CD4-positive, alpha-beta T cell (primary cell): ENCODE data around the gene SSBP4. TPM values are rescaled to one million over a fixed set of nuclear protein-coding genes. Genes with fewer than 3 reads are reported as not detected.

Experiments used
- ATAC-seq: fragments of 200-7000 bp; cut with Tn5 transposase; one replicate; pipeline ENCODE4 v1.10.0; 2022; ENCODE audit warnings: mild to moderate bottlenecking; ENCODE audit not compliant: poor library complexity
- CTCF ChIA-PET: fragments of 350-600 bp; sonication (Branson Sonifier 250); formaldehyde crosslinking; loops from one replicate; lab custom pipeline; 2021; ENCODE audit warnings: antibody characterized with exemption, inconsistent platforms; lab: Charles Lee
- POLR2A ChIA-PET: fragments of 350-600 bp; sonication (Branson Sonifier 250); formaldehyde crosslinking; loops from one replicate; lab custom pipeline; 2021; ENCODE audit warnings: antibody characterized with exemption, inconsistent platforms; lab: Charles Lee
- DNase-seq, 14 experiments: peaks; one replicate each; pipeline ENCODE4 v3.0.0-alpha.2; 2013 to 2020; ENCODE audit warnings: mixed read lengths in 2 of 14
- H3K27ac ChIP-seq, 2 donors: one replicate each; pipeline versions ENCODE4 v1.5.1 to v1.7.0; 2013; ENCODE audit warnings: low read length in 2 of 2, low read depth in 1 of 2, mild to moderate bottlenecking in 1 of 2
- H3K27me3 ChIP-seq, 2 experiments: 1 replicate in 1 of 2; 2 replicates in 1 of 2; pipeline versions ENCODE4 v1.6.1 to v1.7.0; 2013; ENCODE audit warnings: low read length in 2 of 2, control low read depth in 1 of 2, mild to moderate bottlenecking in 1 of 2, moderate library complexity in 1 of 2; ENCODE audit not compliant: insufficient read depth in 2 of 2, control insufficient read depth in 1 of 2
- H3K36me3 ChIP-seq: one replicate; pipeline ENCODE4 v1.6.1; 2013; ENCODE audit warnings: low read length, control low read depth; ENCODE audit not compliant: insufficient read depth
- H3K4me1 ChIP-seq: one replicate; pipeline ENCODE4 v1.6.1; 2013; ENCODE audit warnings: low read length, control low read depth; ENCODE audit not compliant: insufficient read depth
- H3K4me3 ChIP-seq: one replicate; pipeline ENCODE4 v1.5.1; 2013; ENCODE audit warnings: mild to moderate bottlenecking, low read length, moderate library complexity
- H3K9me3 ChIP-seq, 2 experiments: 1 replicate in 1 of 2; 2 replicates in 1 of 2; pipeline versions ENCODE4 v1.6.1 to v1.7.0; 2013; ENCODE audit warnings: low read length in 2 of 2, mild to moderate bottlenecking in 2 of 2, control low read depth in 1 of 2, moderate library complexity in 1 of 2; ENCODE audit not compliant: control insufficient read depth in 1 of 2, insufficient read depth in 1 of 2
- H3K27ac Mint-ChIP-seq: one replicate; pipeline ENCODE4 v1.8.0; 2020; ENCODE audit warnings: mixed read lengths
- H3K27me3 Mint-ChIP-seq: one replicate; pipeline ENCODE4 v1.8.0; 2021; ENCODE audit warnings: mixed read lengths
- H3K36me3 Mint-ChIP-seq: one replicate; pipeline ENCODE4 v1.8.0; 2021; ENCODE audit warnings: low read depth, mixed read lengths
- H3K4me1 Mint-ChIP-seq: one replicate; pipeline ENCODE4 v1.8.0; 2021; ENCODE audit warnings: low read depth, mixed read lengths
- H3K4me3 Mint-ChIP-seq: one replicate; pipeline ENCODE4 v1.8.0; 2020; ENCODE audit warnings: mild to moderate bottlenecking, mixed read lengths
- H3K9me3 Mint-ChIP-seq: one replicate; pipeline ENCODE4 v1.8.0; 2020; ENCODE audit warnings: mixed read lengths
- intact Hi-C, 2 experiments: fragments of 100-400 bp; cut with DNase I in 1 of 2; cut with micrococcal nuclease in 1 of 2; formaldehyde crosslinking; loops; one replicate each; pipeline versions ENCODE4 v1.15.1 to v1.9.0; 2023 to 2025; cut with DNase I, micrococcal nuclease
- total RNA-seq, 174 experiments: library from RNA in 2 of 174; stranded (reverse) in 2 of 174; gene quantifications; one replicate each; pipeline ENCODE4 v1.2.3 and lab custom pipeline; 2021 to 2026
- TF ChIP-seq, protein P1 (sequence below): fragments of 200-600 bp; IDR thresholded peaks from one replicate; pipeline ENCODE4 v1.8.0; 2022; ENCODE audit warnings: antibody characterized with exemption, mild to moderate bottlenecking

The SSBP4 gene
- total RNA-seq, 2 experiments from 2014 or later: 44.0 to 50.9 TPM

DNA sequence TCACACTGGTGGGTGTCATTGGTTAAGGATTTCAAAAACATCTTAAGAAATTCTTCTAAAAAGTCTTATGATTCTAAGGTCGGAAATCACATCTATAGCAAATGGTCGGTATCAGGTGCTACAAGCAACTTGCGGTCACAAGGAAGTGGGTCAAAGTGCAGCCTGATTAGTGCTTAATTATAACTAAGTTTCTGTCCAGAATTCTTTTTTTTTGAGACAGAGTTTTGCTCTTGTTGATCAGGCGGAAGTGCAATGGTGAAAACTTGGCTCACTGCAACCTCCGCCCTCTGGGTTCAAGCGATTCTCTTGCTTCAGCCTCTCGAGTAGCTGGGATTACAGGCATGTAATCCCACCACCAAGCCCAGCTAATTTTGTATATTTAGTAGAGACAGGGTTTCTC, 34.4 kb upstream of the SSBP4 start:
- no peak overlapping the region for H3K27ac ChIP-seq
- H3K36me3 ChIP-seq: no peaks in the 10 kb centered on the region
- H3K4me1 ChIP-seq: peaks cover 14% of the 10 kb centered on the region
- DNase-seq (no peak), ATAC-seq (no peak)
- H3K36me3 Mint-ChIP-seq: no peaks in the 10 kb centered on the region
- no peak overlapping the region for H3K4me3 Mint-ChIP-seq
- no peak overlapping the region for H3K4me3 ChIP-seq
- peaks cover 12% of the 10 kb centered on the region for H3K4me1 Mint-ChIP-seq
- intact Hi-C loops: no loop called here
- H3K9me3 ChIP-seq: peaks cover 0 to 7% of the 10 kb centered on the region in 2 experiments
- H3K27me3 ChIP-seq: peaks cover 39 to 42% of the 10 kb centered on the region in 2 experiments
- CTCF ChIA-PET: no interaction called here
- no peak overlapping the region for H3K27ac Mint-ChIP-seq
- POLR2A ChIA-PET: no interaction called here
- TF ChIP-seq, protein P1, sequence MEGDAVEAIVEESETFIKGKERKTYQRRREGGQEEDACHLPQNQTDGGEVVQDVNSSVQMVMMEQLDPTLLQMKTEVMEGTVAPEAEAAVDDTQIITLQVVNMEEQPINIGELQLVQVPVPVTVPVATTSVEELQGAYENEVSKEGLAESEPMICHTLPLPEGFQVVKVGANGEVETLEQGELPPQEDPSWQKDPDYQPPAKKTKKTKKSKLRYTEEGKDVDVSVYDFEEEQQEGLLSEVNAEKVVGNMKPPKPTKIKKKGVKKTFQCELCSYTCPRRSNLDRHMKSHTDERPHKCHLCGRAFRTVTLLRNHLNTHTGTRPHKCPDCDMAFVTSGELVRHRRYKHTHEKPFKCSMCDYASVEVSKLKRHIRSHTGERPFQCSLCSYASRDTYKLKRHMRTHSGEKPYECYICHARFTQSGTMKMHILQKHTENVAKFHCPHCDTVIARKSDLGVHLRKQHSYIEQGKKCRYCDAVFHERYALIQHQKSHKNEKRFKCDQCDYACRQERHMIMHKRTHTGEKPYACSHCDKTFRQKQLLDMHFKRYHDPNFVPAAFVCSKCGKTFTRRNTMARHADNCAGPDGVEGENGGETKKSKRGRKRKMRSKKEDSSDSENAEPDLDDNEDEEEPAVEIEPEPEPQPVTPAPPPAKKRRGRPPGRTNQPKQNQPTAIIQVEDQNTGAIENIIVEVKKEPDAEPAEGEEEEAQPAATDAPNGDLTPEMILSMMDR: no peak
- H3K9me3 Mint-ChIP-seq: no peaks in the 10 kb centered on the region
- H3K27me3 Mint-ChIP-seq: peaks cover 57% of the 10 kb centered on the region

DNA sequence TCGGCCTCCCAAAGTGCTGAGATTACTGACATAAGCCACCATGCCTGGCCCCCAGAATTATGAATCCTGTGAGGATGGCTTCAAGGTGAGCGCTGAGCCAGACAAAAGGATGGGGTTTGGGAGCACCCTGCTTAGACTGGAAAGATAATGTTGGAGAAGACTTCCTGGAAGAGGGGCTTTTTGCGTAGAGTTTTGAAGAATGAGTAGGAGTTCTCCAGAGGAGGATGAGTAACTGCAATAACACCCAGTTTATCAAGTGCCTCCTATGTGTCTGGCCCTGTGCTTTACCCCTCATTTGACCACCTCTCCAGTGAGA, 33.9 kb upstream of the SSBP4 start:
- TF ChIP-seq, protein P1: no peak
- no peaks in the 10 kb centered on the region for H3K36me3 Mint-ChIP-seq
- ChIA-PET POLR2A (no interaction called here), CTCF (no interaction called here)
- no peak overlapping the region for H3K4me3 ChIP-seq
- H3K9me3 ChIP-seq: peaks cover 0 to 7% of the 10 kb centered on the region in 2 experiments
- intact Hi-C loops: no loop called here
- H3K27ac Mint-ChIP-seq: no peak overlapping the region
- no peak overlapping the region for H3K27ac ChIP-seq
- peaks cover 39 to 42% of the 10 kb centered on the region in 2 experiments for H3K27me3 ChIP-seq
- H3K4me1 Mint-ChIP-seq: peaks cover 12% of the 10 kb centered on the region
- H3K9me3 Mint-ChIP-seq: no peaks in the 10 kb centered on the region
- H3K36me3 ChIP-seq: no peaks in the 10 kb centered on the region
- peaks cover 14% of the 10 kb centered on the region for H3K4me1 ChIP-seq
- DNase-seq: no peak
- ATAC-seq: no peak
- H3K27me3 Mint-ChIP-seq: peaks cover 58% of the 10 kb centered on the region
- no peak overlapping the region for H3K4me3 Mint-ChIP-seq

DNA sequence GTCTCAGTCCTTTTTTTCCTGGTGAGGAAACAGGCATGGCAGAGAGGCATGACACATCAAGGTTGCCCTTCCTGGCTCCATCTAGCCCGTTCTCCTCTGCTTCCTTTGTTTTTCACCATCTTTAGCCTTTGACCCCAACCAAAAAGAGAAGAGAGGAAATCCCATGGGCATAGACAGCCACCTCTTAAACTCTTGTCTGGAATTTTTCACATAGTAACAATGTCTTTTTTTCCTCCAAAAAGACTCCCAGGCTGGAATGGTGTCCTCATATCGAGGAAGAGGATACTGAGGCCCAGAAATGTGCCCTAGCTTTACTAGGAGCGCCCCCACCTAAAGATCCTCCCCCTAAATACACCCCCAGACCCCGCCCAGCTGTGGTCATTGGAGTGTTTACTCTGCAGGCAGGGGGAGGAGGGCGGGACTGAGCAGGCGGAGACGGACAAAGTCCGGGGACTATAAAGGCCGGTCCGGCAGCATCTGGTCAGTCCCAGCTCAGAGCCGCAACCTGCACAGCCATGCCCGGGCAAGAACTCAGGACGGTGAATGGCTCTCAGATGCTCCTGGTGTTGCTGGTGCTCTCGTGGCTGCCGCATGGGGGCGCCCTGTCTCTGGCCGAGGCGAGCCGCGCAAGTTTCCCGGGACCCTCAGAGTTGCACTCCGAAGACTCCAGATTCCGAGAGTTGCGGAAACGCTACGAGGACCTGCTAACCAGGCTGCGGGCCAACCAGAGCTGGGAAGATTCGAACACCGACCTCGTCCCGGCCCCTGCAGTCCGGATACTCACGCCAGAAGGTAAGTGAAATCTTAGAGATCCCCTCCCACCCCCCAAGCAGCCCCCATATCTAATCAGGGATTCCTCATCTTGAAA, 33.3 kb upstream of the SSBP4 start, which contains the start of gene GDF15:
TSS of gene GDF15 (plus strand) at position 484 of the 868 bp plus-strand sequence. CDS start at position 516, 32 bp downstream.
- H3K4me3 ChIP-seq: no peak within 1 kb of the TSS
- POLR2A ChIA-PET: no interaction called here
- intact Hi-C loops: no loop called here
- ATAC-seq (no peak), DNase-seq (peak in 7 of 14 experiments; percentile 3 to 60 (median 38))
- TF ChIP-seq, protein P1: no peak
- CTCF ChIA-PET: no interaction called here
- H3K4me1 ChIP-seq: peaks cover 14% of the 10 kb centered on the region
- no peak within 1 kb of the TSS for H3K27ac Mint-ChIP-seq
- H3K4me1 Mint-ChIP-seq: peaks cover 12% of the 10 kb centered on the region
- H3K27me3 ChIP-seq: peaks cover 39 to 42% of the 10 kb centered on the region in 2 experiments
- H3K4me3 Mint-ChIP-seq: peak within 1 kb of the TSS; percentile 25
- H3K9me3 Mint-ChIP-seq: no peaks in the 10 kb centered on the region
- no peaks in the 10 kb centered on the region for H3K36me3 ChIP-seq
- H3K27ac ChIP-seq: no peak within 1 kb of the TSS
- H3K27me3 Mint-ChIP-seq: peaks cover 63% of the 10 kb centered on the region
- H3K36me3 Mint-ChIP-seq: no peaks in the 10 kb centered on the region
- peaks cover 0 to 7% of the 10 kb centered on the region in 2 experiments for H3K9me3 ChIP-seq
